Suprapubic skin (tissue), 4 donors: ENCODE measurements around the gene ERMAP.

Experiments used
- CTCF ChIP-seq, 2 donors: fragments of 200-600 bp in 1 of 2; fragments of 450-650 bp in 1 of 2; sonication (generic) in 1 of 2; IDR thresholded peaks; one replicate each; pipeline ENCODE4 v1.5.1; 2016 to 2019; ENCODE audit warnings: antibody characterized with exemption in 2 of 2, mild to moderate bottlenecking in 1 of 2, moderate library complexity in 1 of 2
- EP300 ChIP-seq: sonication (generic); formaldehyde crosslinking; IDR thresholded peaks from one replicate; pipeline ENCODE4 v1.6.1; 2017; ENCODE audit warnings: antibody characterized with exemption
- POLR2A ChIP-seq, 2 donors: fragments of 450-650 bp; IDR thresholded peaks; one replicate each; pipeline ENCODE4 v1.6.1; 2017; ENCODE audit warnings: antibody characterized with exemption in 2 of 2, mild to moderate bottlenecking in 2 of 2, moderate library complexity in 2 of 2
- POLR2AphosphoS5 ChIP-seq, 3 donors: sonication (generic); formaldehyde crosslinking; IDR thresholded peaks; one replicate each; pipeline ENCODE4 v1.6.1; 2017; ENCODE audit warnings: antibody characterized with exemption in 3 of 3

DNA sequence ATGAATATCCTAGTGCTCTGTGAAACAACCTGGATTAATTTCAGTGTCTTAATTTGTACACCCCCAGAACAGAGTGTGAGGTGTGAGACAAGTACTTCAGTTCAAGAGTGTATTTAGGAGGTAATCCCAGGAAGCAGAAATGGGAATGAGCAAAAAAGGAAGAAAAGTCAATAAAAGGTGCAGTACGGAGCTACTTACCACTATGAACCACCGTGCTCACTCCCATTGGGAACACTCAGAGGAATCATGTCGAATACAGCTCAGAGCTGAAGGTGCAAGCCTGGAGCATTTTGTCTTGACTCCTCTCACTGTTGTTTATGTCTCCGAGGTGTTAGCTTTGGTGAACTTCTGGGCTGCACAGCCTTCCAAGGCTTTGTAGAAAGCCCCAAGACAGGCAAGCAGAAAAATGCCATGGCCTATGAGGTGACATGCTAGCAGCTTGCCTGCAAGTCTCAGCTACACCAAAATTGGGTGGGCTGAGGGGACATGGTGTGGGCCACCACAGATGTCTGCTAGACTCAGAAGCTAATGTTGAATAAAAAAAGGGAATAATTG lies 7.6 kb downstream of the ERMAP start:
- TF ChIP-seq CTCF (IDR thresholded peaks at IDR 0.05) (no peak), POLR2AphosphoS5 (IDR thresholded peaks at IDR 0.05) (no peak), POLR2A (IDR thresholded peaks at IDR 0.05) (no peak), EP300 (no peak)
